ENCODE data around the gene IMMP2L.

IMMP2L gene

DNA sequence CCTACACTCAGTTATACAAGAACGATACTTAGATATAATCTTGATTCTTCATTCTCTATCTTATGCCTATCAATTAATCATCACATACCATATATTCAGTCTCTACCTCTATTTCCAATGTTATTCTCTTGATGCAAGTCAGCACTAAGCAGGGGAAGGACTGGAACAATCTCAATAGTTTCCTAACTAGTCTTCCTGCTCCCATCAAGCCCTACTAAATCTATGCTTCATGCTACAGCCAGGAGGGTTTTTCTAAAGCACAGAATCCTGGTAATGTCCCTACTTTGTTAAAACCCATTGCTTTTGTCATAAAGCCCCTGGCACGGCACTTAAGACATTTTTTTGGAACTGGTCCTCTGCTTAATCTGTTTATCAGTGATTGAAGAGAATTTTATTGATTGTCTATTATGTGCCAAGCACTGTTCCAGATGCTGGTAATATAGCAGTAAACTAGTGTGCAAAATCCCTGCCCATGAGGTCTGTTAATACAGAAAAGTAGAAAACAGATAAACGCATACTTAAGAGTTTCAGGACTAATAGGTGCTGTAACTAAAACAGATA is 794.7 kb downstream of the IMMP2L start:
- TF ChIP-seq, protein P1, sequence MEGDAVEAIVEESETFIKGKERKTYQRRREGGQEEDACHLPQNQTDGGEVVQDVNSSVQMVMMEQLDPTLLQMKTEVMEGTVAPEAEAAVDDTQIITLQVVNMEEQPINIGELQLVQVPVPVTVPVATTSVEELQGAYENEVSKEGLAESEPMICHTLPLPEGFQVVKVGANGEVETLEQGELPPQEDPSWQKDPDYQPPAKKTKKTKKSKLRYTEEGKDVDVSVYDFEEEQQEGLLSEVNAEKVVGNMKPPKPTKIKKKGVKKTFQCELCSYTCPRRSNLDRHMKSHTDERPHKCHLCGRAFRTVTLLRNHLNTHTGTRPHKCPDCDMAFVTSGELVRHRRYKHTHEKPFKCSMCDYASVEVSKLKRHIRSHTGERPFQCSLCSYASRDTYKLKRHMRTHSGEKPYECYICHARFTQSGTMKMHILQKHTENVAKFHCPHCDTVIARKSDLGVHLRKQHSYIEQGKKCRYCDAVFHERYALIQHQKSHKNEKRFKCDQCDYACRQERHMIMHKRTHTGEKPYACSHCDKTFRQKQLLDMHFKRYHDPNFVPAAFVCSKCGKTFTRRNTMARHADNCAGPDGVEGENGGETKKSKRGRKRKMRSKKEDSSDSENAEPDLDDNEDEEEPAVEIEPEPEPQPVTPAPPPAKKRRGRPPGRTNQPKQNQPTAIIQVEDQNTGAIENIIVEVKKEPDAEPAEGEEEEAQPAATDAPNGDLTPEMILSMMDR (IDR thresholded peaks at IDR 0.05): no peak

DNA sequence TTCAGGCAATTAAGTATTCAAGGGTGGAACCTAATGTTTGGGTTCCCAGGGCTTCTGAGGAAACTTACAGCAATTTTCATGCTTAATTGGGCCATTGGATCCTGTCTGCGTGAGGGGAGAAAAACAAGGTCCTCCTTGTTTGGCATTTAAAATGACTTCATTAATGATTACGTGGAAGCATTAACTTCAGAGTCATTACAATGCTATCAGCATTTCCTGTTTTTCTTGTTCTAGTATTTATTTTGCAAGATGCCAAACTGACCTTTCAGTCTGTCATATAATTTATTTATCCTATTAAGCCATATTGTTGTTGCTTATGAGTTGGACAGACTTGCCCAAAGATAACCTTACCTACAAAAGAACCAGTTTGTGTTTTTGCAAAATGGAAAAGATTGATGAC is 795.4 kb downstream of the IMMP2L start:
- TF ChIP-seq, protein P1 (IDR thresholded peaks at IDR 0.05): no peak

DNA sequence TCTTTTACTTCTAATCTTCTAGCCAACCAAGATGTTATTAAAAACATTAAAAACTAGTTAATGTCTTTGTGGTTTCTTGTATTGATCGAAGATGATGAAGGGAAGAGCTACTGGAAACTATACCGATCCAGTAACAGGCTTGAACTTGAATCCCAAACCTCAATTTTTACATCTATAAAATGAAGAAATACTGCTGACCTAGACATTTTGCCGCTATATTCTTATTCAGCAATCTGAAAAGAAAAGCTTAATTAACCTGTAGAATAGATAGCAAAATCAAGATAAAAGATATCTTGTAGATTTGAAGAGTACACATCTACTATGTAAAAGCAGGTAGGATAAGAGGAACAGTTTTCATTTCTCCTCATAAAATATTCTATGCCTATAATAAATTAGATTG is 797.4 kb downstream of the IMMP2L start:
- TF ChIP-seq, protein P1 (IDR thresholded peaks at IDR 0.05): no peak

DNA sequence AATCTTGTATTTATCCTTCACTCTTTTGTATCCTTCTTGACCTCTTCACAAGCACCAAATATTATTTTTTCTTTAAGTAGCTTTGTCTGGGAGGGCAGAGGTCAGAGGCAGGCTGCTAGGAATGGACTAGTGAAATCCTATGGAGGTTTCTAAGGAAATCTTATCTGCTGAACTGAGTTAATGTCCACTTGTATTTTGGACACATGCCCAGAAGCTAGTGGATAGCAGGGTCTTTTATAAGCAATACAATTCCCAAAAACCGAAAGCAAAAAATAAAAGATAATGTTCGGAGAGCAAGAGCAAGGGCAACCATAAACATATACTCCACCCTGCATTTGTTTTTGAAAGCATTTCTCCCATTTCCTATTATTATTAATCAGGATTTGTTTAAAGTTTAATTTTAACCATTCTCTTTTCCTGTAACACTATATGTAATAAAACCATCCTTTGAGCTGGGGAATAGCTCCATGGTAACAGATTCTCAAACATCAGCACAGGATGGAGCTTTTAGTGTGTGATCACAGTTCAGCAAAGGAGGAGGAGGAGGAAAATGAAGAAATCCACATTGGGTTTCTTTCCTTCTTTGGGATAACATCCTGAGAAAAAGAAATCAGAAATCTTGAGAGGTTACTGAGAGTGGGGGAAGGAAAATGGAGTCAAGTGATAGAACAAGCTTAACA is 799.6 kb downstream of the IMMP2L start:
- TF ChIP-seq, protein P1 (IDR thresholded peaks at IDR 0.05): no peak

DNA sequence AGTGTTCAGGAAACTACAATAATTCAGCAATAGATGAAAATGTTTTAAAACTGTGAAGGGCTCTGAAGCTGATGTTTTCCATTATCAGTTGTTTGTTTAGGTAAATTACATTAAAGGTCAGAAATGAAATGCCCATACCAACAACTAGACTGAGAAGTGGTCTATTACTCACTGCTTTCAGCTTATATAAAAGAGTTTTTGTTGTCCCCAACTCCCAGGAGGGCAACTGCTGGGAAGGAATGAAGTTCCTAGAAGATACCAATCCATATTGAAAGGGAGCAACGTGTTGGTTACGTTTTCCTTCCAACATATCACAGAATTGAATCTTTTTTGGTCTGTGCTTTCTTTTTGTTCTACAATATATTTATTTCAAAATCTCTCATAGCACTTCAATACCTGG is 802.0 kb downstream of the IMMP2L start:
- TF ChIP-seq, protein P1 (IDR thresholded peaks at IDR 0.05): no peak

DNA sequence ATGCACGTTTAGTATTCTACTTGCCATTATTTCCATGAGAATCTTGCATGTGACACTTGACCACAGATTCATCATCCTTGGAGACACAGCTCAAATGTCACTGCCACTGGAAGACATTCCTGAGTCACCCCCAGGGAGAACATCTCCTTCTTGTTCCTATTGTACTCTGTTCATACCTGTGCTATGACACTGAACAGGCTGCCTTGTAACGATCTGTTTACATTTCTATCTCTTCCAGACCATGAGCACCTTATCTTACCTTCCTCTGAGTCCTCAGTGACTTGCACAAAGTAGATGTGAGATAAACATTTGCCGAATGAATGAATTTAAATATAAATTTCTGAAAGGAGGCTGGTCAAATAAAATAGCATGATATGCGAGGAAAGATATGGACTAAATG is 803.2 kb downstream of the IMMP2L start:
- TF ChIP-seq, protein P1 (IDR thresholded peaks at IDR 0.05): no peak

DNA sequence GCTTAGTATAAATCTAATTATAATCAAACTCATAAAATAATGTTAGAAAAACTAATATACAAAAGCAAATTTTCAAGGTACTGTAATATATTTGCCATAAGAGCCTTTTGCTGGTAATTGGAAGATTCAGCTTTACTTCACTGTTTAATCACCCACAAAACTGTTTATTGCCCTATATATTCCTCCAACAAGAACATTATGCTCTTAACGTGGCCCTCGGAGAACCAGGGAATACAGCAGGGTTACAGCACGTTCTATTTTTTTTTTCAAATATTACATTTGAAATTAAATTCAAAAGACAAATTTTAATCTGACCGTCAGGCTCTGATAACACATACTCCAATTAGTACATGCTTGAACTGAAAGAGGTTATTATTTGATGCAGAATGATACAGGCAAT is 807.6 kb downstream of the IMMP2L start:
- TF ChIP-seq, protein P1 (IDR thresholded peaks at IDR 0.05): no peak
